Uterus (tissue), 2 donors: ENCODE data around the gene SNAP29.

Source experiments
- CTCF ChIP-seq, 4 experiments: fragments of 200-600 bp in 2 of 4; fragments of 450-650 bp in 2 of 4; sonication (generic) in 2 of 4; IDR thresholded peaks; one replicate each; pipeline ENCODE4 v1.5.1; 2016 to 2019; ENCODE audit warnings: antibody characterized with exemption in 4 of 4, mild to moderate bottlenecking in 2 of 4, moderate library complexity in 1 of 4
- POLR2A ChIP-seq, 2 donors: fragments of 450-650 bp; IDR thresholded peaks; one replicate each; pipeline ENCODE4 v1.6.1; 2016; ENCODE audit warnings: antibody characterized with exemption in 2 of 2, mild to moderate bottlenecking in 1 of 2, moderate library complexity in 1 of 2

- TF ChIP-seq CTCF (IDR thresholded peaks at IDR 0.05) (no peak), POLR2A (IDR thresholded peaks at IDR 0.05) (no peak)
These were observed 31.2 kb downstream of the SNAP29 start for GRCh38 chr22:20889904-20890540.
